Measurements from ENCODE around the gene TAF9. TPM values are rescaled to one million over a fixed set of nuclear protein-coding genes. Genes with fewer than 3 reads are reported as not detected.

Gene TAF9
- total and polyA plus RNA-seq, 2 of the 13 experiments (the other 11 are each of a cell fraction or from before 2014, with no cell fraction given): 113 to 218 TPM

GRCh38 chr5:69326365-69326764 lies 43.0 kb downstream of the TAF9 start:
- 100% methylated on average over 1 of the region's 1 CpG for WGBS (ENCODE audit: low lambda C conversion rate)
- TF ChIP-seq AHR (CRISPR knock-in tag; IDR thresholded peaks at IDR 0.05): no peak
- TF ChIP-seq ZFP1 (CRISPR knock-in tag; IDR thresholded peaks at IDR 0.05): no peak
- TF ChIP-seq, protein P1, sequence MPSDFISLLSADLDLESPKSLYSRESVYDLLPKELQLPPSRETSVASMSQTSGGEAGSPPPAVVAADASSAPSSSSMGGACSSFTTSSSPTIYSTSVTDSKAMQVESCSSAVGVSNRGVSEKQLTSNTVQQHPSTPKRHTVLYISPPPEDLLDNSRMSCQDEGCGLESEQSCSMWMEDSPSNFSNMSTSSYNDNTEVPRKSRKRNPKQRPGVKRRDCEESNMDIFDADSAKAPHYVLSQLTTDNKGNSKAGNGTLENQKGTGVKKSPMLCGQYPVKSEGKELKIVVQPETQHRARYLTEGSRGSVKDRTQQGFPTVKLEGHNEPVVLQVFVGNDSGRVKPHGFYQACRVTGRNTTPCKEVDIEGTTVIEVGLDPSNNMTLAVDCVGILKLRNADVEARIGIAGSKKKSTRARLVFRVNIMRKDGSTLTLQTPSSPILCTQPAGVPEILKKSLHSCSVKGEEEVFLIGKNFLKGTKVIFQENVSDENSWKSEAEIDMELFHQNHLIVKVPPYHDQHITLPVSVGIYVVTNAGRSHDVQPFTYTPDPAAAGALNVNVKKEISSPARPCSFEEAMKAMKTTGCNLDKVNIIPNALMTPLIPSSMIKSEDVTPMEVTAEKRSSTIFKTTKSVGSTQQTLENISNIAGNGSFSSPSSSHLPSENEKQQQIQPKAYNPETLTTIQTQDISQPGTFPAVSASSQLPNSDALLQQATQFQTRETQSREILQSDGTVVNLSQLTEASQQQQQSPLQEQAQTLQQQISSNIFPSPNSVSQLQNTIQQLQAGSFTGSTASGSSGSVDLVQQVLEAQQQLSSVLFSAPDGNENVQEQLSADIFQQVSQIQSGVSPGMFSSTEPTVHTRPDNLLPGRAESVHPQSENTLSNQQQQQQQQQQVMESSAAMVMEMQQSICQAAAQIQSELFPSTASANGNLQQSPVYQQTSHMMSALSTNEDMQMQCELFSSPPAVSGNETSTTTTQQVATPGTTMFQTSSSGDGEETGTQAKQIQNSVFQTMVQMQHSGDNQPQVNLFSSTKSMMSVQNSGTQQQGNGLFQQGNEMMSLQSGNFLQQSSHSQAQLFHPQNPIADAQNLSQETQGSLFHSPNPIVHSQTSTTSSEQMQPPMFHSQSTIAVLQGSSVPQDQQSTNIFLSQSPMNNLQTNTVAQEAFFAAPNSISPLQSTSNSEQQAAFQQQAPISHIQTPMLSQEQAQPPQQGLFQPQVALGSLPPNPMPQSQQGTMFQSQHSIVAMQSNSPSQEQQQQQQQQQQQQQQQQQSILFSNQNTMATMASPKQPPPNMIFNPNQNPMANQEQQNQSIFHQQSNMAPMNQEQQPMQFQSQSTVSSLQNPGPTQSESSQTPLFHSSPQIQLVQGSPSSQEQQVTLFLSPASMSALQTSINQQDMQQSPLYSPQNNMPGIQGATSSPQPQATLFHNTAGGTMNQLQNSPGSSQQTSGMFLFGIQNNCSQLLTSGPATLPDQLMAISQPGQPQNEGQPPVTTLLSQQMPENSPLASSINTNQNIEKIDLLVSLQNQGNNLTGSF (CRISPR knock-in tag; IDR thresholded peaks at IDR 0.05): no peak
- TF ChIP-seq ZNF883 (CRISPR knock-in tag; IDR thresholded peaks at IDR 0.05; ENCODE audit: not compliant biosample characterization): no peak
- no peak for TF ChIP-seq NFYC (CRISPR knock-in tag; IDR thresholded peaks at IDR 0.05)
- TF ChIP-seq CBX2 (IDR thresholded peaks at IDR 0.05; ENCODE audit: low read depth, low read length): no peak
- no peak for TF ChIP-seq CBX2 (CRISPR knock-in tag; IDR thresholded peaks at IDR 0.05; ENCODE audit: low read depth)
- TF ChIP-seq SAP130 (CRISPR knock-in tag; IDR thresholded peaks at IDR 0.05; ENCODE audit: low read depth): no peak
- TF ChIP-seq SOX6 (IDR thresholded peaks at IDR 0.05): no peak
- no peak for TF ChIP-seq SOX6 (CRISPR knock-in tag; IDR thresholded peaks at IDR 0.05)
- no peak for TF ChIP-seq RERE (CRISPR knock-in tag; IDR thresholded peaks at IDR 0.05; ENCODE audit: low read depth)
- TF ChIP-seq, protein P2, sequence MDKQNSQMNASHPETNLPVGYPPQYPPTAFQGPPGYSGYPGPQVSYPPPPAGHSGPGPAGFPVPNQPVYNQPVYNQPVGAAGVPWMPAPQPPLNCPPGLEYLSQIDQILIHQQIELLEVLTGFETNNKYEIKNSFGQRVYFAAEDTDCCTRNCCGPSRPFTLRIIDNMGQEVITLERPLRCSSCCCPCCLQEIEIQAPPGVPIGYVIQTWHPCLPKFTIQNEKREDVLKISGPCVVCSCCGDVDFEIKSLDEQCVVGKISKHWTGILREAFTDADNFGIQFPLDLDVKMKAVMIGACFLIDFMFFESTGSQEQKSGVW (CRISPR knock-in tag; IDR thresholded peaks at IDR 0.05; ENCODE audit: borderline replicate concordance): no peak
- BruUV-seq (replicated peaks): no TSS peak

More at GRCh38 chr5:69326365-69326764, 43.0 kb downstream of the TAF9 start:
- H3K4me2 ChIP-seq (ENCODE audit: low read depth, low read length): no peak overlapping the region
- H3K4me1 ChIP-seq (ENCODE audit: insufficient read depth, low read length): peaks cover 22% of the 10 kb centered on the region
- no peaks in the 10 kb centered on the region for H3K9me3 ChIP-seq (ENCODE audit: low read length)
- ChIA-PET CTCF (ENCODE audit: low intra/inter-chr PET ratio, low total read pairs) (no interaction called here), POLR2A (no interaction called here)
- H3K27me3 ChIP-seq (ENCODE audit: control insufficient read depth in 1 of 2, insufficient read depth in 2 of 2, low read length in 2 of 2): no peaks in the 10 kb centered on the region
- no peaks in the 10 kb centered on the region for H3K79me2 ChIP-seq (ENCODE audit: insufficient read depth, low read length)
- no peak overlapping the region for H3K9ac ChIP-seq (ENCODE audit: insufficient read depth, low read depth, low read length)
- H3K36me3 ChIP-seq (replicated peaks in 1 of 2; ENCODE audit: control insufficient read depth in 1 of 2, insufficient read depth in 2 of 2, low read length in 2 of 2): no peaks in the 10 kb centered on the region
- FAIRE-seq (no peak), ATAC-seq (no peak), DNase-seq (ENCODE audit: low spot score) (no peak)
- intact Hi-C loops (cut with micrococcal nuclease; ENCODE audit: unreplicated experiment): no loop called here
- H4K20me1 ChIP-seq (ENCODE audit: insufficient read depth, low read length): no peaks in the 10 kb centered on the region
- no peak overlapping the region for H2AFZ ChIP-seq (ENCODE audit: low read length)
- in situ Hi-C loops (cut with HindIII; ENCODE audit: extremely low pct_ligation_motif_present, low pct_unique_long_range_greater_than_20kb): no loop called here
- no peak overlapping the region for H3K27ac ChIP-seq (ENCODE audit: extremely low read length, insufficient read depth, low read length)
- H3K4me3 ChIP-seq (replicated peaks in 1 of 3; ENCODE audit: insufficient read depth in 1 of 3, low read depth in 2 of 3, low read length in 3 of 3): no peak overlapping the region
